ENCODE measurements around the gene SYT9.

SYT9 gene

DNA sequence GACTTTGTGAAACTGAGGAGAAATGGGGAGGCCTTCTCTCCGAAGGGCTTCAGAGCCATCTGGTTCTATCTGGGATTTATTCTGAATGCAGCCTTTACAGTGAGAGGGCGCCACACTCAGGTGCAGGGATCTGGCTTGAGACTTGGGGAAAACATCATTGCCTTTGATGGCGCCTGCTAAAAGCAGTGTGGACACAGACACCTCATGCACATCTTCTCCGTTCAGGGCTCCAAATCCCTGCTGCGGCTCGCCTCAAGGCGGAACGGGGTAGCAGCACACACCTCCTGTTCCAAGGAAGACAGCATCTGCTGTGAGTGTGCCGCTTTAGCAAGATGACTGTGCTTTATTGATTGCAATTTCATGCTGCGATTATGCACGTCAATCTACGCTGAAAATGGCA lies 196.5 kb downstream of the SYT9 start:
- no peak for DNase-seq (ENCODE audit: insufficient read length, low spot score)
- no peak for TF ChIP-seq SPI1 (IDR thresholded peaks at IDR 0.05; ENCODE audit: low read depth, low read length)
- FAIRE-seq = no peak

DNA sequence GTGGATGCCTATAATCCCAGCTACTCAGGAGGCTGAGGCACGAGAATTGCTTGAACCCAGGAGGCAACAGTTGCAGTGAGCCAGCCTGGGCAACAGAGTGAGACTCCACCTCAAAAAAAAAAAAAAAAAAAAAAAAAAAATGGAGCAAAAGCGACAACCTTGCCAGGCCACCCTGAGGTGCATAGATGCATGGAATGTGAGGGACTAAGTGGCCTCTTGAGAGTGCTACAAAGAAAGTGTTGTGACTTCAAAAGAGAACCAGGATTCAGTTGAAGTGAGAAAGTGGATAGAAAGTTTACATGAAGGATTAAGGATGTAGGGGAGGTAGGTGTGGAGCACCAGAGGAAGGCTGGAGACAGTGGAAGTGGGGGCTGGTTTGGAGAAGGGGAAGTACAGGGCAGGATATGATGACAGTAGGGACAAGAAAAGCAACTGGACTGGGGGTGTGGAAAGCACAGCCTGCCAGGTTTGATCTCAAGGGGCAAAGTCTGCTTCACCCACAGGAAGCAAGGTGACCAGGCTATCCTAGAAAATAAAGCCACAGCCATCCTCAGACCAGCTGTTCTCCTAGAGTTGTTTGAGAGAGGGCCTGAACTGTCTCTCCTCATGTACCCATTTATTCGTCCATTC lies 197.6 kb downstream of the SYT9 start:
- FAIRE-seq = no peak
- TF ChIP-seq POU2F2 (IDR thresholded peaks at IDR 0.05; ENCODE audit: low read depth, low read length) (no peak), POLR2AphosphoS5 (IDR thresholded peaks at IDR 0.05; ENCODE audit: low read depth, low read length) (no peak), PAX5 (IDR thresholded peaks at IDR 0.05; ENCODE audit: insufficient read depth, low read length, severe bottlenecking) (no peak), SPI1 (IDR thresholded peaks at IDR 0.05; ENCODE audit: low read depth, low read length) (no peak), POLR2A (IDR thresholded peaks at IDR 0.05; ENCODE audit: low read depth, low read length) (no peak), TAF1 (IDR thresholded peaks at IDR 0.05; ENCODE audit: low read depth, low read length) (no peak)
- DNase-seq (ENCODE audit: insufficient read length, low spot score) = no peak

GRCh38 chr11:7449841-7450214 lies 198.1 kb downstream of the SYT9 start:
- no peak for TF ChIP-seq SPI1 (IDR thresholded peaks at IDR 0.05; ENCODE audit: low read depth, low read length)
- no peak for TF ChIP-seq POU2F2 (IDR thresholded peaks at IDR 0.05; ENCODE audit: low read depth, low read length)
- no peak for TF ChIP-seq POLR2A (IDR thresholded peaks at IDR 0.05; ENCODE audit: low read depth, low read length)
- no peak for TF ChIP-seq TAF1 (IDR thresholded peaks at IDR 0.05; ENCODE audit: low read depth, low read length)
- TF ChIP-seq PAX5 (IDR thresholded peaks at IDR 0.05; ENCODE audit: insufficient read depth, low read length, severe bottlenecking) = no peak
- no peak for TF ChIP-seq POLR2AphosphoS5 (IDR thresholded peaks at IDR 0.05; ENCODE audit: low read depth, low read length)
- FAIRE-seq (no peak), DNase-seq (ENCODE audit: insufficient read length, low spot score) (no peak)

DNA sequence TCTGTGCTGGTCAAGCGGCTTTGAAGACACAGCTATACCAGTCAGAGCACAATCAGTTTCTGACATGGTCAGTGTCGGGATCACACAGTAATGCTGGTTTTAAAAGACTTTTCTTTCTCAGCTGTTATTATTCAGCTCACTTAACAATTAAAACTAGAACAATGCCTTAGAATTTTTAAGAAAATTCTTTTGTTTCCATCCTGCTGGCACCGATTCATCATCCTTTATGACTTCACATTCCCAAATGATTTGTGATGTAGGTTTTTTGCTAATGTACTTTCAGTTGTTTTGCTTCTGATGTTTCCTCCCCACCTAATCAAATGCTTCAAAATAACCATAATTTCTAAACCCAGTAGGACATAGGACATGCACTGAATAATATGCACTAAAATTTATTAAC lies 199.1 kb downstream of the SYT9 start:
- TF ChIP-seq POLR2A (IDR thresholded peaks at IDR 0.05; ENCODE audit: low read depth, low read length) = no peak
- TF ChIP-seq TAF1 (IDR thresholded peaks at IDR 0.05; ENCODE audit: low read depth, low read length) = no peak
- TF ChIP-seq PAX5 (IDR thresholded peaks at IDR 0.05; ENCODE audit: insufficient read depth, low read length, severe bottlenecking) = no peak
- no peak for TF ChIP-seq SPI1 (IDR thresholded peaks at IDR 0.05; ENCODE audit: low read depth, low read length)
- TF ChIP-seq POU2F2 (IDR thresholded peaks at IDR 0.05; ENCODE audit: low read depth, low read length) = no peak
- TF ChIP-seq POLR2AphosphoS5 (IDR thresholded peaks at IDR 0.05; ENCODE audit: low read depth, low read length) = no peak
- FAIRE-seq (no peak), DNase-seq (ENCODE audit: insufficient read length, low spot score) (no peak)

- DNase-seq (ENCODE audit: insufficient read length, low spot score) (no peak), FAIRE-seq (no peak)
- TF ChIP-seq TAF1 (IDR thresholded peaks at IDR 0.05; ENCODE audit: low read depth, low read length) (no peak), POLR2A (IDR thresholded peaks at IDR 0.05; ENCODE audit: low read depth, low read length) (no peak), POLR2AphosphoS5 (IDR thresholded peaks at IDR 0.05; ENCODE audit: low read depth, low read length) (no peak), SPI1 (IDR thresholded peaks at IDR 0.05; ENCODE audit: low read depth, low read length) (no peak), PAX5 (IDR thresholded peaks at IDR 0.05; ENCODE audit: insufficient read depth, low read length, severe bottlenecking) (no peak), POU2F2 (IDR thresholded peaks at IDR 0.05; ENCODE audit: low read depth, low read length) (no peak)
Observed at GRCh38 chr11:7451520-7451919, 199.8 kb downstream of the SYT9 start.

DNA sequence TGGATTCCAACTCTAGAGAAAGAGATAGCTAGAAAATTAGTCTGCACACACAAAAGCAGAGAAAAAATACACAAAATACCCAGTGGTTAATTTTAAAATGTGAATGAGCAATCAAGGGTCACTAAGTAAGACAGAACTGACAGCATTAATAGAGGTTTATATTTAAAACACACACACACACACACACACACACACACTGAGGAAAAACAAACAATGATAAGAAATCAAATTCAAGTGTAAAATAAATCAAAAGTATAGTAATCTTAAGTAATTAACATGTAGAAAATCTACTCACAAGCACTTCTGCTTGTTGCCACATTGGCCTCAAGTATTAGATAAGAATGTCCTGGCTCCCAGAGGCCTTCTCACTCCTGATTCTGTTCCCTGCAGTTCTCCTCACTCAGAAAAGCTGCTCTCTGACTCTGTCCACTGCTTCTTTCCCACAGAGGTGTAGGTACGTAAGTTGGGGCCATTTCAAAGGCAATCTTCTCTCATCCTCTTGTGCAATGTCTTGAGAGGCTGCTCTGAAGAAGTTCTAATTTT lies 200.3 kb downstream of the SYT9 start:
- no peak for FAIRE-seq

DNA sequence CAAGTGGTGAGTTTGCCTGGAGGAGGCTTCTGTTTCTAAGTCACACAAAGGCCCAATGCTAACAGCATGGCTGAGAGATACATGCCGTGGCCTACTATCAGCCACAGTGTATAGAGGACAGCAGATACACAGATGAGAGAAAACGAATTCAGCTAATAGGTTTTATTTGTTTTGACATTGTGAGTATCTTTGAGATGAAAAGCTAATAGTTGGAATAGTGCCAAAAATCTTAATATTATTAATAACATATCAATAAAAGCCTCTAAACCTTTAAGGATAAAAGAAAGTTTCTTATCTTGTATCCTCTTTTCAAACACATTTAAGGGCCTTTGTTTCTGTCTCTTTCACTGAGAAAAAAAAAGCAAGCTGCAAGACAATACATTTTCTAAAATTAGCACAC lies 203.2 kb downstream of the SYT9 start:
- FAIRE-seq (no peak), DNase-seq (ENCODE audit: insufficient read length, low spot score) (no peak)
- TF ChIP-seq PAX5 (IDR thresholded peaks at IDR 0.05; ENCODE audit: insufficient read depth, low read length, severe bottlenecking) (no peak), POLR2A (IDR thresholded peaks at IDR 0.05; ENCODE audit: low read depth, low read length) (no peak), SPI1 (IDR thresholded peaks at IDR 0.05; ENCODE audit: low read depth, low read length) (no peak), TAF1 (IDR thresholded peaks at IDR 0.05; ENCODE audit: low read depth, low read length) (no peak), POU2F2 (IDR thresholded peaks at IDR 0.05; ENCODE audit: low read depth, low read length) (no peak), POLR2AphosphoS5 (IDR thresholded peaks at IDR 0.05; ENCODE audit: low read depth, low read length) (no peak)

More for the DNA sequence above, 200.3 kb downstream of the SYT9 start:
- TF ChIP-seq POU2F2 (IDR thresholded peaks at IDR 0.05; ENCODE audit: low read depth, low read length) (no peak), POLR2A (IDR thresholded peaks at IDR 0.05; ENCODE audit: low read depth, low read length) (no peak), TAF1 (IDR thresholded peaks at IDR 0.05; ENCODE audit: low read depth, low read length) (no peak), PAX5 (IDR thresholded peaks at IDR 0.05; ENCODE audit: insufficient read depth, low read length, severe bottlenecking) (no peak), POLR2AphosphoS5 (IDR thresholded peaks at IDR 0.05; ENCODE audit: low read depth, low read length) (no peak), SPI1 (IDR thresholded peaks at IDR 0.05; ENCODE audit: low read depth, low read length) (no peak)
- no peak for DNase-seq (ENCODE audit: insufficient read length, low spot score)

- no peak for TF ChIP-seq PAX5 (IDR thresholded peaks at IDR 0.05; ENCODE audit: insufficient read depth, low read length, severe bottlenecking)
- TF ChIP-seq POU2F2 (IDR thresholded peaks at IDR 0.05; ENCODE audit: low read depth, low read length) = no peak
- no peak for TF ChIP-seq POLR2AphosphoS5 (IDR thresholded peaks at IDR 0.05; ENCODE audit: low read depth, low read length)
- no peak for TF ChIP-seq TAF1 (IDR thresholded peaks at IDR 0.05; ENCODE audit: low read depth, low read length)
- DNase-seq (ENCODE audit: insufficient read length, low spot score) (no peak), FAIRE-seq (no peak)
Observed at GRCh38 chr11:7457211-7457610, 205.5 kb downstream of the SYT9 start.

DNA sequence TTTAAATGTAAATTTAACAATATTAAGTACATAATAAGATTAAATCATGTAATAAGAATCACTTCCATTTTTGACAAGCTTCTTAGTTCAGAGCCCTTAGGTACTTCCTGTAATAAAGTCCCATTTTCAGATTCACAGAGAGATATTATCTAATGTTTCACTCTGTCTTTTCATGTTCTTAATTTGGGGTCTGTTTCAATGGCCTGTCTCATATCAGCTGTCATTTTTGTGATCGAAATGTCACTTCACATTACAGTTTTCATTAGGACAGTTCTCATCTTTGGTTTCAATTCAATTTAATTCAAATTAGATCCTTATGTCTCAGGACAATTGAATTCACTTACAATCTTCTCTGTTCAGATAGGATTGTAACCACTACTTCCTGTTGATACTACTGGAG lies 211.0 kb downstream of the SYT9 start:
- TF ChIP-seq POLR2AphosphoS5 (IDR thresholded peaks at IDR 0.05; ENCODE audit: low read depth, low read length) (no peak), PAX5 (IDR thresholded peaks at IDR 0.05; ENCODE audit: insufficient read depth, low read length, severe bottlenecking) (no peak), POU2F2 (IDR thresholded peaks at IDR 0.05; ENCODE audit: low read depth, low read length) (no peak), TAF1 (IDR thresholded peaks at IDR 0.05; ENCODE audit: low read depth, low read length) (no peak)
- FAIRE-seq (no peak), DNase-seq (ENCODE audit: insufficient read length, low spot score) (no peak)

DNA sequence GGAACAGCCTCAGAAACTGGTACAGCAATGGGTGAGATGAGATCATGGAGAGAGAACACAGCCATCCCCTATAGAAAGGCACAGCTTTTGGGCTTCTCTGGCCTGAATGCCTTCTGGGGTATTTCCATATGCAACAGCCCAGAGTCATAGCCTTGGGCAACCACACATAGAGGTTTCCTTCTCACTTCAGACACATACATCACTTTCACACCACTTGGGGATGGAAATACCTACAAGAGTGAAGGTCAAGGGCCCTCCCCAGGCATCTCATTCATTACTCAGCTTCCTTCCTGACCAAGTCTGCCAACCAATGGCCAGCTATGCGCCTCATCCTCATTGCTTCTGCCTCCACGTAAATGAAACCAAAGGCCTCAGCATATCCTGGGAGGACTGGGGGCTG lies 215.9 kb downstream of the SYT9 start:
- DNase-seq (ENCODE audit: insufficient read length, low spot score) (no peak), FAIRE-seq (no peak)
- TF ChIP-seq TAF1 (IDR thresholded peaks at IDR 0.05; ENCODE audit: low read depth, low read length) (no peak), POLR2A (IDR thresholded peaks at IDR 0.05; ENCODE audit: low read depth, low read length) (no peak), POLR2AphosphoS5 (IDR thresholded peaks at IDR 0.05; ENCODE audit: low read depth, low read length) (no peak), SPI1 (IDR thresholded peaks at IDR 0.05; ENCODE audit: low read depth, low read length) (no peak), POU2F2 (IDR thresholded peaks at IDR 0.05; ENCODE audit: low read depth, low read length) (no peak), PAX5 (IDR thresholded peaks at IDR 0.05; ENCODE audit: insufficient read depth, low read length, severe bottlenecking) (no peak)
